ENCODE data around the gene ZSCAN5C.
"Not testable (repeated sequence)": the region's sequence is repeated elsewhere in the genome, so short reads cannot be mapped to it uniquely, and the experiment has no call there.

DNA sequence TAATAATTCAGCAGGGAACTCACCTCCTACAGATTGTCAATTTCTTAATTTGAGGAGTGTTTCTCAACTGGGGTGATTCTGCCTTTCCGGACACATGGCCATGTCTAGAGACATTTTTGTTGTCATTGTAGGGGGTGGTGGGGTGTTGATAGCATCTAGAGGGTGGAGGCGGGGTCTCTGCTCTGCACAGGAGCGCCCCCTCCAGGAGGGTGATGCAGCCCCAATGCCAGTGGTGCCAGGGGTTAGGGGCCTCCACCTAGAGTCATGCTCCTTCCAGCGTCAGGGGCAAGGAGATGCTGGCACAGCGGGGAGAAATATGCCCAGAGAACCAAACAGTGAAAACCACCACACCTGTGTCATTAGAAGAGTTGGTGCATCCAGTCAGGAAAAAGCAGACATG lies 5.5 kb downstream of the ZSCAN5C start:
- TF ChIP-seq, protein P1, sequence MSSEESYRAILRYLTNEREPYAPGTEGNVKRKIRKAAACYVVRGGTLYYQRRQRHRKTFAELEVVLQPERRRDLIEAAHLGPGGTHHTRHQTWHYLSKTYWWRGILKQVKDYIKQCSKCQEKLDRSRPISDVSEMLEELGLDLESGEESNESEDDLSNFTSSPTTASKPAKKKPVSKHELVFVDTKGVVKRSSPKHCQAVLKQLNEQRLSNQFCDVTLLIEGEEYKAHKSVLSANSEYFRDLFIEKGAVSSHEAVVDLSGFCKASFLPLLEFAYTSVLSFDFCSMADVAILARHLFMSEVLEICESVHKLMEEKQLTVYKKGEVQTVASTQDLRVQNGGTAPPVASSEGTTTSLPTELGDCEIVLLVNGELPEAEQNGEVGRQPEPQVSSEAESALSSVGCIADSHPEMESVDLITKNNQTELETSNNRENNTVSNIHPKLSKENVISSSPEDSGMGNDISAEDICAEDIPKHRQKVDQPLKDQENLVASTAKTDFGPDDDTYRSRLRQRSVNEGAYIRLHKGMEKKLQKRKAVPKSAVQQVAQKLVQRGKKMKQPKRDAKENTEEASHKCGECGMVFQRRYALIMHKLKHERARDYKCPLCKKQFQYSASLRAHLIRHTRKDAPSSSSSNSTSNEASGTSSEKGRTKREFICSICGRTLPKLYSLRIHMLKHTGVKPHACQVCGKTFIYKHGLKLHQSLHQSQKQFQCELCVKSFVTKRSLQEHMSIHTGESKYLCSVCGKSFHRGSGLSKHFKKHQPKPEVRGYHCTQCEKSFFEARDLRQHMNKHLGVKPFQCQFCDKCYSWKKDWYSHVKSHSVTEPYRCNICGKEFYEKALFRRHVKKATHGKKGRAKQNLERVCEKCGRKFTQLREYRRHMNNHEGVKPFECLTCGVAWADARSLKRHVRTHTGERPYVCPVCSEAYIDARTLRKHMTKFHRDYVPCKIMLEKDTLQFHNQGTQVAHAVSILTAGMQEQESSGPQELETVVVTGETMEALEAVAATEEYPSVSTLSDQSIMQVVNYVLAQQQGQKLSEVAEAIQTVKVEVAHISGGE (tag by site-specific recombination; conservative IDR thresholded peaks at IDR 0.05; ENCODE audit: low read depth): not testable (repeated sequence)
- TF ChIP-seq, protein P2, sequence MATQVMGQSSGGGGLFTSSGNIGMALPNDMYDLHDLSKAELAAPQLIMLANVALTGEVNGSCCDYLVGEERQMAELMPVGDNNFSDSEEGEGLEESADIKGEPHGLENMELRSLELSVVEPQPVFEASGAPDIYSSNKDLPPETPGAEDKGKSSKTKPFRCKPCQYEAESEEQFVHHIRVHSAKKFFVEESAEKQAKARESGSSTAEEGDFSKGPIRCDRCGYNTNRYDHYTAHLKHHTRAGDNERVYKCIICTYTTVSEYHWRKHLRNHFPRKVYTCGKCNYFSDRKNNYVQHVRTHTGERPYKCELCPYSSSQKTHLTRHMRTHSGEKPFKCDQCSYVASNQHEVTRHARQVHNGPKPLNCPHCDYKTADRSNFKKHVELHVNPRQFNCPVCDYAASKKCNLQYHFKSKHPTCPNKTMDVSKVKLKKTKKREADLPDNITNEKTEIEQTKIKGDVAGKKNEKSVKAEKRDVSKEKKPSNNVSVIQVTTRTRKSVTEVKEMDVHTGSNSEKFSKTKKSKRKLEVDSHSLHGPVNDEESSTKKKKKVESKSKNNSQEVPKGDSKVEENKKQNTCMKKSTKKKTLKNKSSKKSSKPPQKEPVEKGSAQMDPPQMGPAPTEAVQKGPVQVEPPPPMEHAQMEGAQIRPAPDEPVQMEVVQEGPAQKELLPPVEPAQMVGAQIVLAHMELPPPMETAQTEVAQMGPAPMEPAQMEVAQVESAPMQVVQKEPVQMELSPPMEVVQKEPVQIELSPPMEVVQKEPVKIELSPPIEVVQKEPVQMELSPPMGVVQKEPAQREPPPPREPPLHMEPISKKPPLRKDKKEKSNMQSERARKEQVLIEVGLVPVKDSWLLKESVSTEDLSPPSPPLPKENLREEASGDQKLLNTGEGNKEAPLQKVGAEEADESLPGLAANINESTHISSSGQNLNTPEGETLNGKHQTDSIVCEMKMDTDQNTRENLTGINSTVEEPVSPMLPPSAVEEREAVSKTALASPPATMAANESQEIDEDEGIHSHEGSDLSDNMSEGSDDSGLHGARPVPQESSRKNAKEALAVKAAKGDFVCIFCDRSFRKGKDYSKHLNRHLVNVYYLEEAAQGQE (tag by site-specific recombination; IDR thresholded peaks at IDR 0.05): not testable (repeated sequence)
- not testable (repeated sequence) for TF ChIP-seq TCF7L2 (IDR thresholded peaks at IDR 0.05; ENCODE audit: borderline replicate concordance, low read depth, low read length); ZNF549 (tag by site-specific recombination; IDR thresholded peaks at IDR 0.05)
